GM18907 (cell line): Measurements from ENCODE around the gene MEIG1.
"Not testable (repeated sequence)": the region's sequence is repeated elsewhere in the genome, so short reads cannot be mapped to it uniquely, and the experiment has no call there.

Experiments
- ATAC-seq: cut with Tn5 transposase; IDR thresholded peaks from one replicate; pipeline ENCODE4 v1.9.1; 2021; ENCODE audit warnings: mild to moderate bottlenecking, moderate library complexity; ENCODE audit not compliant: unreplicated experiment

MEIG1 gene, protein sequence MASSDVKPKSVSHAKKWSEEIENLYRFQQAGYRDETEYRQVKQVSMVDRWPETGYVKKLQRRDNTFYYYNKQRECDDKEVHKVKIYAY

DNA sequence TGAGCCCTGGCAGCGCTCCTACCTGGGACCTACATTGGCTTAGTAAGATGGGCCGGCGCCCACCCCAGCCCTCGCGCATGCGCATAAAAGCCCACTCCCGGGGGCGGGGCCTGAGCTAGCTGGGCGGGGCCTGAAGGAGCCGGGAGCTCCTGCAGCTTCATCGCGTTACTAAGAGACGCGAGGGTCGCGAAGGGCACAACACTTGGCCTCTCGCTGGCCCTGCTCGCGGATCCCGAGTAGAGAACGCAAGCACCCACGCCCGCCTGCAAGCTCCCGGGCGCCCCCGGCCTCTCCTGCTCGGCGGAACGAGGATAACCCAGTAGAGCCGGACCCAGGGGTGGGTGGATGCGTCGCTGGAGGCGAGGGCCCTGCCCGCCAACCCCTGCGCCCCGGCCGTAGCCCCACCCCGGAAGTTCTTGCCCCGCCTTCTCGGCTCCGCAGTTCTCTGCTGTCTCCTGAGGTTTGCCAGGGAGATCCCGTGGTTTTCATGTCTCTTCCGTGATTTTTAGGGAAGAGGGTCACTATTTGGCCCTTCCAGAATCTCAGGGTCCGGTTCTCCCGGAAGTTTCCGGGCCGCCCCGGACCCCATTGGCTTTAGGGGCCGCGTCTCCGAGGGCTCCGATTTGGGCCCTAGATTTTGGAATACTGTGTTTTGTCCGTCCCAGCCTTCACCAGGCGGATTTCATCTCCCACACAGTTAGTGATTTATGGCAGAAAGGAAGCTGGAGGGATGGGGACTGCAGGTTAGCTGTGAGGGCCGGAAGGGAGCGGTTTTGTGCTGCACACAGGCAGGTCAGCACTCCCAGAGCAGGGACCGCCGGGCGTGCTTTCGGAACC is at the start of gene MEIG1:
Gene MEIG1, plus strand, starts transcription at position 168 of the 837 bp plus-strand sequence. CDS start 7,081 bp downstream, outside the sequence.
- ATAC-seq: peak; percentile 81

GRCh38 chr10:14910953-14911352 is 48.2 kb upstream of the MEIG1 start:
- no peak for ATAC-seq

DNA sequence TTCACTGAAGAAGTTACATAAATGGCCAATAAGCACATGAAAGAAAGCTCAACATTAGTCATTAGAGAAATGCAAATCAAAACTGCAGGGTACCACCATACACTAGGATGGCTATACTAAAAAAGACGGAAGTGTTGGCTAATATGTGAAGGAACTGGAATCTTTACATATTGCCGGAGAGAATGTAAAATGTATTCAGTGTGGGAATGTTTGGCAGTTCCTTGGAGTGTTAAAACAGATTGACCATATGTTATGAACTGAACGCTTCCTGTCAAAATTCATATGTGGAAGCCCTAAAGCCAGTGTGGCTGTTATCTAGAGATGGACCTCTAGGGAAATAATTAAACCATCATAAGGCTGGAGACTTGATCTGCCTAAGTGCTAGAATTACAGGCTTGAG is 47.4 kb upstream of the MEIG1 start:
- ATAC-seq: no peak

- ATAC-seq: no peak
Measured at GRCh38 chr10:14916600-14916999, 42.6 kb upstream of the MEIG1 start.

DNA sequence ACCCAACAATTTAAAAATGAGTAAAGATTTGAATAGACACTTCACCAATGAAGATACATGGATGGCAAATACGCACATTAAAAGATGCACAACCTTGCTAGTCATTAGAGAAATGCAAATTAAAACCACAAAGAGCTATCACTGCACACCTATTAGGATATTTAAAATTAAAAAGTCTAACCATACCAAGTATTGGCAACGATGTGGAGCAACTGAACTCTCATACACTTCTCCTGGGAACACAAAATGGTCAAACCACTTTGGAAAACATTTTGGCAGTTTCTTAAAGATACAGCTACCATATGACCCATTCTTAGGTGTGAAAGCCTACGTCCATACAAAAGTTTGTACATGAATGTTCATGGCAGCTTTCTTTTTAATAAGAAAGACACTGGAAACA is 41.4 kb upstream of the MEIG1 start:
- no peak for ATAC-seq

GRCh38 chr10:14918964-14919363 is 40.2 kb upstream of the MEIG1 start:
- no peak for ATAC-seq

GRCh38 chr10:14924013-14924412 is 35.2 kb upstream of the MEIG1 start:
- no peak for ATAC-seq

DNA sequence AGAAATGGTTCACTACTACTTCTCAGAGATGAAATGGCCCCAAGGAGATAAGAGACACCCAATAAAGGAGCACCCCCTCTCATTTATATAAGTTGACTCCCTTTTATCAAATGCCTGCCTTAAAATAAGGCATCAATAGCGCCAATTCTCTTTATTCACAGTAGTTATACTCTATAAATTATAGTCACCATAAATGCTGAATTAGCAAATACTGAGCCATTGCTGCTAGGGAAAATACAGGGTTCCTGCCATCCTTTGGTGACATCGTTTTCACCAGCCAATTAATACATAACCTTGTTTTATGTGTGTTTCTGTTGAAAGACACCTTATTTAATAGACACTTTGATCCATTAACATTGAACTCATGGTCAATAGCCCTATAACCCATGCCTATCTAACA is 33.9 kb upstream of the MEIG1 start:
- no peak for ATAC-seq

DNA sequence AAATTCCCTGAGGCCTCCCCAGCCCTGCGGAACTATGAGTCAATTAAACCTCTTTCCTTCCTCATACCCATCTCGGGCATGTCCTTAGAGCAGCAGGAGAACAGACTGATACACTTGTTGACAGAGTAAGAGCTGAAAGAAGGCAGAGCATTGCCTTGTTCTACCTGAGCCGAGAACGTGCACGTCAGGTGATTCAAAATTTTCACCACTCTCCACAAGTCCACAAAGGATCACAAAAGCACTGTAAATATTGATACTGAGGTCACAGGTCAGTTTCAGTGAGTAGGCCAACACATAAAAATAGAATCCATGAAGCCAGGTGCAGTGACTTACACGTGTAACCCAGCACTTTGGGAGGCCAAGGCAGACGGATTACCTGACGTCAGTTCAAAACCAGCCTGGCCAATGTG is 33.1 kb upstream of the MEIG1 start:
- peak; percentile 10 for ATAC-seq

GRCh38 chr10:14926722-14927416 is 32.3 kb upstream of the MEIG1 start:
- peak; percentile 92 for ATAC-seq

DNA sequence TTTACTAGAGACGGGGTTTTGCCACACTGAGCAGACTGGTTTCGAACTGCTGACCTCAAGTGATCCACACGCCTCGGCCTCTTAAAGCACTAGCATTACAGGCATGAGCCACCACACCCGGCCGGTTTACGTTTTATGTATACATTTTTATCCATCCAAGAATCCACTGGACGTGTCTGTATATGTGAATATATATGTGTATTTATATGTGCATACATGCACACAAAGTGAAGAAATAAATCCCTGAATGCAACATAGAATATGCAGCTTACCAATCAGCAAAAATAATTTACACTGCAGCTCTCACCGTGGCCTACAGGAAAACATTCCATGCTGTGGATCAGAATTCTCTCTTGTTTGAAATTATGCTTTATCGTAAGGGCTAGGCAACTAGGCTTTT is 28.6 kb upstream of the MEIG1 start:
- ATAC-seq: no peak

GRCh38 chr10:14936584-14936983 is 22.6 kb upstream of the MEIG1 start:
- ATAC-seq: no peak

DNA sequence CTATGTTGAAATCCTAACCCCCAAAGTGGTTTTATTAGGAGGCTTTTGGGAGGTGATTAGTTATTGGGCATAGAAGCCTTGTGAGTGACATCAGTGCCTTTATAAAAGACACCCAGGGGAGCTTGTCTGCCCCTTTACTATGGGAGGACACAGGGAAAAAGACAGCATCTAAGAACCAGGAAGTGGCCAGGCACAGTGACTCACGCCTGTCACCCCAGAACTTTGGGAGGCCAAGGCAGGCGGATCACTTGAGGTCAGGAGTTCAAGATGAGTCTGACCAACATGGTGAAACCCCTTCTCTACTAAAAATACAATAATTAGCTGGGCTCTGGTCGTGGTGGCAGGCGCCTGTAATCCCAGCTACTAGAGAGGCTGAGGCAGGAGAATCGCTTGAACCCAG is 20.2 kb upstream of the MEIG1 start:
- not testable (repeated sequence) for ATAC-seq

GRCh38 chr10:14942147-14942949 is 16.8 kb upstream of the MEIG1 start:
- peak; percentile 90 for ATAC-seq

GRCh38 chr10:14942950-14943338 is 16.2 kb upstream of the MEIG1 start:
- not testable (repeated sequence) for ATAC-seq

DNA sequence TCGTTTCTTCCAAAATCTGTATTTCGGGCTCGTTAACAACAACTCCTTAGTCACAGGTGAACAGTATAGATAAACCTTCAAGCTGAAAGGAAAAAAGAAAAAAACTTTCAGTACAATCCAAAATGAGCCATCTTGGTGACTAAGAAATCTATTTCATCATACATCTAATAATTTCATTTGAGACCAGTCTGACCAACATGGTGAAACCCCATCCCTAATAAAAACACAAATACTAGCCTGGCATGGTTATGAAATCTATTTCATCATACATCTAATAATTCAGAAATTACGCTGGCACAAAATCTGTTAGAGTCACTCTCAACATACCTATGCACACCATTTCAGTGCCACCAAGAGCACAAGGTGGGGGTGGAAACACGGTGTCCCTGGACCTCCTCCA is 14.1 kb upstream of the MEIG1 start:
- no peak for ATAC-seq

GRCh38 chr10:14947268-14947667 is 11.9 kb upstream of the MEIG1 start:
- no peak for ATAC-seq

DNA sequence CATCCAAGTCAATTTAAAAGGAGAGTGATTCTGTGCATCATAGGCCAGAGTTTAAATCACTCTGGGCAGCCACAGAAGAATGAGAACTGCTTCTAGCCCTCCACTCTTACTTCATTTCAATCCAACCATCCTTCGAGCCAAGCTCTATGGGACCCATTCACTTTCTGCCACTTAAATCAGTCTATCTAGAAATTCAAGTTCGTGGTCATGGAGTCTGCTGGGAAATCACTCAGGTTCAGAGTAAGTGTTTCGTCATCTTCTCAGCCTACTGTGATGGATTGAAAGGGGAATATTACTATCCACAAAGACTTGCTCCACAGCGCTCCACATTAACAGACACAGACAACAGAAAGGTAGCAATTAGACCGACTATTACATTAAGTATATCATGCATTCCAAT is 9.9 kb upstream of the MEIG1 start:
- no peak for ATAC-seq

DNA sequence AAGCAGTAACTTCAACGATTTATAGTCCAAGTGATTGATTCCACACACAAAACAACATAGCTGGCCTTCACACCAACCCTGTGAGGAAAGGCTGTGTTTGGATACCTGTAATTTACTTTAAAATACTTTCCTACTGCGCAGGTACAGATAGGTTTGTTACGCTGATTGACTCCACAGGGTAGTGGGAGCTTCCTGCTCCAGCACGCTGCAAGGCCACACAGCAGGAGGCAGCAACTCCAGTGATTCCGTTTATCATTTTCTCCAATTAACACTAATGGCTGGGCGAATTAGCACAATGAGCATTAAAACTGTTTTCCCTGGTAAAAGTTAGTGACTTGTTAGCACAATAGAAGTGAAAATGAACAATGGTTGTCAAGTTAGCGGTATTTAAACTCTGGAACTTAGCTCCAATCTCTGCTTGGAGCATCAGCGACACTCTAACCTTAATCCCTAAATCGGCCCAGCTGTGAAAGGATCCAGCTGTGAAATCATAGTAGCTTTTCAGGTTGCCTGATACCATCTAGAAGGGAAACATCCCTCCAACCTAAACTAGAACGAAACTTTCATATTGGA is 6.3 kb upstream of the MEIG1 start:
- no peak for ATAC-seq

DNA sequence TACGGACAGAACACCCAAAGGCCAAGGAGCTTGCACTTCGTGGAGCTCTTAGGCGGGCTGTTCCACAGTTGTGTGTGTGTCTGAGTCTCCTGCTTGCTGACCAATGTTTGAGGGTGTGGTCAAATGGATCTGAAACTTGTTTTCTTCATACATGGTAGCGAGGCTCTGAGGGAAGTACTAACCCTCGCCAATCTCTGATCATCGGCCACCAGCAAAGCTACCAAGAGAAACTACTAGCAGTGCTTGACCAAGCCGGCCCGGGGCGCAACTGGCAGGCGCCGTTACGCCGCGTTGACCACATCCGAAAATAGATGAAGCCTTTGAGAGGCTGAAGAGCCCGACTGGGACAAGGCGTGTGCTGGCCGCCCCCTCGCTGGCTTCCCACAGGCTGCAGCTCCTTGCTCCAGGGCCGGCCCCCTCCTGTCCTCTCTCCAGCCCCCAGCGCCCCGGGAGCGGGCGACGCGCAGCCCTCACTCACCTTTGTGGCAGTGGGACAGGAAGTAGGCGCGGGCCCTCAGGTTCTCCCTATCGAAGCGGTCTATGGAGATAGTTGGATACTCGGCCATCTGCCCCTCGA is 5.7 kb upstream of the MEIG1 start:
- peak; percentile 45 for ATAC-seq
